HL-60/S4 treated with retinoic acid at 250 ng/mL for 4 days and 3 days (cell line): ENCODE results near the gene RABGAP1L.
"Not testable (repeated sequence)": the region's sequence is repeated elsewhere in the genome, so short reads cannot be mapped to it uniquely, and the experiment has no call there.

ENCODE experiments used
- in situ Hi-C: fragments of 300-500 bp; cut with MboI; formaldehyde crosslinking; loops from 2 replicates; pipeline ENCODE4 v1.7.0; 2022; ENCODE audit warnings: low sequenced_read_pairs

Gene RABGAP1L

GRCh38 chr1:174837386-174837785 lies 678.1 kb downstream of the RABGAP1L start:
- in situ Hi-C loops: no loop called here

GRCh38 chr1:174839211-174839610 lies 679.9 kb downstream of the RABGAP1L start:
- in situ Hi-C loops: no loop called here

- in situ Hi-C loops: no loop called here
Observed at GRCh38 chr1:174841747-174842146, 682.4 kb downstream of the RABGAP1L start.

- in situ Hi-C loops: not testable (repeated sequence)
Observed at GRCh38 chr1:174848593-174849560, 689.6 kb downstream of the RABGAP1L start.

DNA sequence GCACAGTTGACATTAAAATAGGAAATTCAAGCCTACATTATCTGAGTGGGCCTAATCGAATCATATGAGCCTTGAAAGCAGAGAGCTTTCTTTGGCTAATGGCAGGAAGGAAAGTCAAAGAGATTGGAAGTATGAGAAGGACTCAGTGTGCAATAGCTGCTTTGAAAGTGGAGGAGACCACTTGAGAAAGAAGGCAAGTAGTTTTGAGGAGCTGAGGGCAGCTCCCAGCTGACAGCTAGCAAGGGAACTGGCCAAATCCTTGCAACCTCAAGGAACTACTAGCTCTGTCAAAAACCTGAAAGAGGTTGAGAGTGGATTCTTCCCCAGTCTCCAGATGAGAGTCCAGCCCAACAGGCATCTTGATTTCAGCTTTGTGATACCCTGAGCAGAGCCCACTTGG lies 691.4 kb downstream of the RABGAP1L start:
- in situ Hi-C loops: no loop called here

DNA sequence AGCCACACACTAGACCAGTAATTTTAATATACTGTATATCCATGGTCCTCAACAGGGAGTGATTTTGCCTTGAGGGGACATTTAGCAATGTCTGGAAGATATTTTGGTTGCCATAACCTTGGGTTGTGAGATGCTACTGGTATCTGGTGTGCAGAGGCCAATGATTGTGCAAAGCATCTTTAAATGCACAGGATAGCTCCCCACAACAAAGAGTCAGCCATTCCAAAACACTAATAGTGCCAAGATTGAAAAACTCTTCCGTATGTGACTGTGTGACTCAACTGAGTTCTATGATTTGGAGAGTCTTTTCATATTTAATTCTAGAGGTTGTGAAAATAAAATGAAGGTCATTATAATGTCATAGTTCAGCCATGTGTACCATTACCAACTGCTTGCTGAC lies 699.0 kb downstream of the RABGAP1L start:
- in situ Hi-C loops: no loop called here

DNA sequence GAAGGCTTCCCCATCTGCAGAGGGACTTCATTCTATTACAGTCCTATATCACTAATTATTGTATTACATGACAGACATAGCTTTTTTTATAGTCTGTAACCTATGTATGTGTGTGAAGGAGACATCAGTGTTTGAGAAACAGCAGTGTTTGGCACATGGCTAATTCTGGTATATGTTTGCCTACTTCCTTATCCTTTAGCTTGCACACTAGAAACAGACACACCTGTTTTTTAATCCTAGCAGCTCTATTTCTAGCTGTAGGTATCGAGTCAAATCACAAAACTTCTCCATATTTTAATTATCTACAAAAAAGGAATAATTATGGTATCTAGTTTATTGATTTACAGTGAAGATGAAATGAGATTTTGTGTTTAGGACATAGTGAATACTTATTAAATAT lies 711.0 kb downstream of the RABGAP1L start:
- in situ Hi-C loops: no loop called here

DNA sequence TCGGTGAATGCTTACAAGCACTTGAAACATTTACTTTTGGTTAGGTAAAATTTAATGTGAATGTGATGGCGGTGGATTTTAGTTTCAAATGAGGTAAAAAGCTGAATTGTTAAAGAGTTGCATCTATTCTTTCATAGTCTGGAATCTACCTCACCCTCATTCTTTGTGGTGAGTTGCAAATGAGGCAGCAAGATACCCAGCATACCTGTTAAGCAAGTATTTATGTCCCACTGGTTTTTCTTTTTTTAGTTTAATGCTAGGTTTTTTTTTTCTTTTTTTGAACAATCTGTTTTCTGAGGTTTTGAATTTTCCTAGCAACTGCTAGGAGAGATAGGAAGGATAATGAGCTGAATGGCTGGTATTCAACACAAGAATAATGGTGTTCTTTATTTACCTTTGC lies 712.6 kb downstream of the RABGAP1L start:
- in situ Hi-C loops: no loop called here

GRCh38 chr1:174872615-174873058 lies 713.3 kb downstream of the RABGAP1L start:
- in situ Hi-C loops: no loop called here

- in situ Hi-C loops: no loop called here
Observed at GRCh38 chr1:174874331-174875053, 715.2 kb downstream of the RABGAP1L start.

- in situ Hi-C loops: no loop called here
Observed at GRCh38 chr1:174875306-174875705, 716.0 kb downstream of the RABGAP1L start.

GRCh38 chr1:174877208-174877673 lies 717.9 kb downstream of the RABGAP1L start:
- in situ Hi-C loops: no loop called here

DNA sequence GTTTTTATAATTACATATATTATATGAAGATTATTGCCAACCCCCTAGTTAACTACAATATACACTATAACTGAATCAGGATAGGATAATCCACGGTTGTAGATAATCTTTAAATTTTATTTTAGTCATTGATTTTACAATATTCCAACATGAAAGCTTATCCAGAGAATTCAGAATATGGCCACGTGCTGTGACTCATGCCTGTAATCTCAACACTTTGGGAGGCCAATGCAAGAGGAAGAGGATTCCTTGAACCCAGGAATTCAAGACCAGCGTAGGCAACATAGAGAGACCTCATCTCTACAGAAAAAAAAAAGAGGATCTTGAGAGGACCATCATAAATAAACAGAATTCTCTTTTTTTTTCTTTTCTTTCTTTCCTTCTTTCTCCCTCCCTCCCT lies 720.9 kb downstream of the RABGAP1L start:
- in situ Hi-C loops: no loop called here

GRCh38 chr1:174883409-174883808 lies 724.1 kb downstream of the RABGAP1L start:
- in situ Hi-C loops: no loop called here

DNA sequence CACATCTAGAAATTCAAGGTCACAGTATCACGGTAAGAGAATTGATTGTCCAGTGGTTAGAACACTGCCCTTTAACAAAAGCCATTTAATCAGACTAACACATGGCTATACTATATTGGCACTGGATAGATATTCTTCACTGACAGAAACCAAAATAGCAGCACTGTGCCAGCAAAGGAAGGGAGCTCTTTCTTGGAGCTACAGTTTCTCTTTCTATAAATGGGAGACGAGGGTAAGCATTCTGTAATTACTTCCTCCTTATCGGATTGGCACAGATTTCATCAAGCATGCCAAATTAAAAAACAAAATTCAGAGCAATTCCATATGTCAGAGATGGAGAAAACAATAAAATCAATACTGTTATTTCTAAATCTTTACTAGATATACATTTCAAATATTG lies 724.7 kb downstream of the RABGAP1L start:
- in situ Hi-C loops: no loop called here

GRCh38 chr1:174884566-174884965 lies 725.2 kb downstream of the RABGAP1L start:
- in situ Hi-C loops: no loop called here

DNA sequence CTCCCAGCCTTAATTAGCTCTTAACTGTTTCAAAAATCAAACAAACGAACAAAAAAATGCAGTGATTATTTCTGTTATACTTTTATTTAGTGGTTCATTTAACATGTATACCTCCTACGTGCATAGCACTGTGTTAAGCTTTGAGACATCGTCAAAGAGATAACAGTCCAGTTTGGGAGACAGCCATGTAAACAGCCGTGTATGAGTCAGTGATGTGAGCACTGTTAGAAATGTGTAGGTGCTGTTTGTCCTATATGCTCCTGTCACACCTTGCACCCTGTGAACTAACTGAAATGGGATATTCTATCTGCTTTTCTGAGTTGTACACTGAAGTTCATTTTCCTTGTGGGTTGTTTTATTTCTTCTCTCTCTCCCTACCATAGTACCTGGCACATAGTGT lies 730.7 kb downstream of the RABGAP1L start:
- in situ Hi-C loops: no loop called here

DNA sequence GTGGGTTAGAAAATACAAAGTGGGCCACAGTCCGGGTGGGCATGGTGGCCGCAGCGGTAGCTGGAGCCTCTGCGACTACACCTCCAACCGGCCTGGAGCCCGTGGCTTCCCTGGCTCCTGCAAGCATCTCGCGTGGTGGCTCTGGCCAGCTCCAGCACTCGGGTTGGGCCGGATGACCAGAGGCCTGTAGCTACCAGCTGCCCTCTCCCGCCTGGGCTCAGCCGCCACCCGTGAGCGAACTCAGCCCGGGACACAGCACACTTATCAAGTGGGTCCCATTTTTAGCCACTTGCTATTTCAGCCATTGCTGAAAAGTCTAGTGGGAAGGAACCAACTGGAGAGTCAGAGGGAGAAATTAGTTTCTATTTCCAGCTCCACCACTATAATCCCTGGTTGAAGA lies 732.7 kb downstream of the RABGAP1L start:
- in situ Hi-C loops: no loop called here

- in situ Hi-C loops: no loop called here
Observed at GRCh38 chr1:174894117-174894762, 734.9 kb downstream of the RABGAP1L start.

DNA sequence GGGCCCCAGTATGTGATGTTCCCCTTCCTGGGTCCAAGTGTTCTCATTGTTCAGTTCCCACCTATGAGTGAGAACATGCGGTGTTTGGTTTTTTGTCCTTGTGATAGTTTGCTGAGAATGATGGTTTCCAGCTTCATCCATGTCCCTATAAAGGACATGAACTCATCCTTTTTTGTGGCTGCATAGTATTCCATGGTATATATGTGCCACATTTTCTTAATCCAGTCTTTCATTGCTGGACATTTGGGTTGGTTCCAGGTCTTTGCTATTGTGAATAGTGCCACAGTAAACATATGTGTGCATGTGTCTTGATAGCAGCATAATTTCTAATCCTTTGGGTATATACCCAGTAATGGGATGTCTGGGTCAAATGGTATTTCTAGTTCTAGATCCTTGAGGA lies 736.3 kb downstream of the RABGAP1L start:
- in situ Hi-C loops: not testable (repeated sequence)

DNA sequence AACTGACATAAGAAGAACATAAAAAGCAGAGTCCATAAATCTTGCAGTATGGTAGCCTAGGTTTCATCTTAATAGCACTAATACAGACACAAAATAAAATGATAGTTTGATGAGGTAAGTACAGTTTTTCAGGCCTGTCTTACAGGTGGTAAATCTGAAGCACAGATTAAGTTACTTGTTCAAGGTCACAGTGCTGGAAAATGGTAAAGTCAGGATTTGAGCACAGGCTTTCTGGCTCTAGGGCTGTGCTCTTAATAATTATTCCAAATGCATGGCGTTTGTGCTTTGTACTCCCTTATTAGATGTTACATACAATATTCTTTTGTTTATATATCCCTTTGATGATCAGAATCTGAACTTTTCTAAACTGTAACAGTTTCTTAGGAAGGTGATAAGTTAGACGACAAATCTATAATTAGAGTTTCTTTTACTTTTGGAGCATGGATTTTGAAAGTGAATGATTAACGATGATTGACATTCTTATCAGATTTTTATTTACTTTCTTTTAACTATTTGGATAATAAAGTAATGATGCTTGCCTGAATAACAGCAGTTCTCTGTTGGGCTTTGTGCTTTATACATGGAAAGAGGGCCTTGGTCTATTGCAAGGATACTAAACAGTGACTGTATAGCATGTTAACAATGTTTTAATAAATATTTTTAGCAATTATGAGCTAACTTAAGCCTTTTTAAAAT lies 738.9 kb downstream of the RABGAP1L start:
- in situ Hi-C loops: no loop called here
